Kidney (tissue), 14 donors: ENCODE measurements around the gene WSCD1. TPM values are rescaled to one million over a fixed set of nuclear protein-coding genes. Genes with fewer than 3 reads are reported as not detected.

Experiments used
- DNase-seq, 5 donors: peaks; one replicate each; pipeline ENCODE4 v3.0.0-alpha.2; 2013 to 2020
- FAIRE-seq: peaks from 2 replicates; lab custom pipeline; 2012; peaks lifted over from hg19 to GRCh38; lab: Jason Lieb, UNC
- H3K27ac ChIP-seq, 2 donors: one replicate each; pipeline ENCODE4 v1.7.0; 2013; ENCODE audit warnings: low read depth in 2 of 2, low read length in 2 of 2, inconsistent platforms in 1 of 2
- H3K27me3 ChIP-seq: one replicate; pipeline ENCODE4 v1.7.1; 2013; ENCODE audit warnings: low read length, inconsistent platforms; ENCODE audit not compliant: control insufficient read depth, insufficient read depth
- H3K36me3 ChIP-seq, 3 donors: one replicate each; pipeline versions ENCODE4 v1.7.0 to v1.7.1; 2013; ENCODE audit warnings: low read length in 3 of 3, control low read depth in 1 of 3, inconsistent platforms in 1 of 3; ENCODE audit not compliant: insufficient read depth in 3 of 3, control insufficient read depth in 2 of 3
- H3K4me1 ChIP-seq, 3 donors: one replicate each; pipeline versions ENCODE4 v1.7.0 to v1.7.1; 2013; ENCODE audit warnings: low read length in 3 of 3, inconsistent platforms in 1 of 3, low read depth in 1 of 3; ENCODE audit not compliant: control insufficient read depth in 2 of 3, insufficient read depth in 2 of 3
- H3K4me3 ChIP-seq, 3 donors: one replicate each; pipeline versions ENCODE4 v1.7.0 to v1.8.1; 2013; ENCODE audit warnings: low read length in 3 of 3, control low read depth in 1 of 3, inconsistent platforms in 1 of 3
- H3K9ac ChIP-seq, 3 donors: one replicate each; pipeline versions ENCODE4 v1.7.0 to v1.7.1; 2013; ENCODE audit warnings: low read length in 3 of 3, control low read depth in 1 of 3, inconsistent platforms in 1 of 3
- H3K9me3 ChIP-seq, 3 donors: one replicate each; pipeline versions ENCODE4 v1.7.0 to v1.7.1; 2013; ENCODE audit warnings: low read length in 3 of 3, control low read depth in 1 of 3, inconsistent platforms in 1 of 3; ENCODE audit not compliant: control insufficient read depth in 2 of 3, insufficient read depth in 1 of 3
- intact Hi-C: fragments of 100-400 bp; cut with DNase I; formaldehyde crosslinking; loops from one replicate; pipeline ENCODE4 v1.11.1; 2022
- polyA plus RNA-seq: library from polyadenylated mRNA; stranded (reverse); fragments of 350-450 nt; fragmentation: Illumina TruSeq; extraction: RNeasy Lipid Tissue Mini Kit (QIAGEN cat#74804); gene quantifications from one replicate; pipeline ENCODE4 v1.2.3, GENCODE V29; 2014; ENCODE audit warnings: low read depth, low replicate concordance; ENCODE audit not compliant: insufficient read depth
- total RNA-seq: library from RNA; stranded (reverse); fragmentation: NEBNext Ultra II Directional; extraction: Animal tissue kit (Norgen Biotek cat#: 25700); gene quantifications from one replicate; pipeline ENCODE4 v1.2.1, GENCODE V29; 2021
- TF ChIP-seq, protein P1 (sequence below): IDR thresholded peaks from 3 replicates; pipeline ENCODE4 v1.5.1; 2012; ENCODE audit warnings: mild to moderate bottlenecking, moderate library complexity, borderline replicate concordance; ENCODE audit not compliant: insufficient read depth; ENCODE audit errors: extremely low read depth
- donor health status: control.
- donor health status: control.
- donor health status: control.
- donor health status: control.
- donor health status: control.
- donor health status: DM: yes; HTN: yes; CAD: no.
- donor health status: Normal renal cell carcinoma (clear cell type).

WSCD1 gene
- total and polyA plus RNA-seq, 2 donors from 2014 or later, result 5.4 to 14.5 TPM

DNA sequence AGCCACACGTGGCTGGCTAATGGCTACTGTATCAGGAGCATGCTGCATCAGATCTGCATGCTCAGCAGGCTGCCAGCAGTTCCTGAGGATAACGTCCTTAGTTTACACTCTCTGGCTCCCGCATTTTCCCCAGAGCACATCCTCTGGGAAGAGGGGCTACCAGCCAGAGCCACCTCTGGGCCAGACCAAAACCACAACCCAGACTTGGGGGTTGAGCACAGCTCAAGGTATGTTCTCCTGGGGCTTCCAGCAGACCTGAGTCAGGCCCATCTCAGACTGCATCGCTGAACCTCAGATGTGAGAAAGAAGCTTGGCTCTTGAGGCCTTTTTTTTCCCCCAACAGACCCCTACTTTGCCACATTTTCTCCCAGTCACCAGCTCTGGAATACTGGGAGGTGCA is 23.7 kb upstream of the WSCD1 start:
- H3K36me3 ChIP-seq, result no peaks in the 10 kb centered on the region
- intact Hi-C loops, result no loop called here
- H3K4me1 ChIP-seq, result peaks cover 0 to 4% (median 2%) of the 10 kb centered on the region in 3 donors
- H3K4me3 ChIP-seq, result no peak overlapping the region
- H3K27me3 ChIP-seq, result no peaks in the 10 kb centered on the region
- H3K9me3 ChIP-seq, result no peaks in the 10 kb centered on the region
- H3K9ac ChIP-seq, result no peak overlapping the region
- no peak overlapping the region for H3K27ac ChIP-seq
- no peak for FAIRE-seq
- no peak for DNase-seq
- TF ChIP-seq, protein P1, sequence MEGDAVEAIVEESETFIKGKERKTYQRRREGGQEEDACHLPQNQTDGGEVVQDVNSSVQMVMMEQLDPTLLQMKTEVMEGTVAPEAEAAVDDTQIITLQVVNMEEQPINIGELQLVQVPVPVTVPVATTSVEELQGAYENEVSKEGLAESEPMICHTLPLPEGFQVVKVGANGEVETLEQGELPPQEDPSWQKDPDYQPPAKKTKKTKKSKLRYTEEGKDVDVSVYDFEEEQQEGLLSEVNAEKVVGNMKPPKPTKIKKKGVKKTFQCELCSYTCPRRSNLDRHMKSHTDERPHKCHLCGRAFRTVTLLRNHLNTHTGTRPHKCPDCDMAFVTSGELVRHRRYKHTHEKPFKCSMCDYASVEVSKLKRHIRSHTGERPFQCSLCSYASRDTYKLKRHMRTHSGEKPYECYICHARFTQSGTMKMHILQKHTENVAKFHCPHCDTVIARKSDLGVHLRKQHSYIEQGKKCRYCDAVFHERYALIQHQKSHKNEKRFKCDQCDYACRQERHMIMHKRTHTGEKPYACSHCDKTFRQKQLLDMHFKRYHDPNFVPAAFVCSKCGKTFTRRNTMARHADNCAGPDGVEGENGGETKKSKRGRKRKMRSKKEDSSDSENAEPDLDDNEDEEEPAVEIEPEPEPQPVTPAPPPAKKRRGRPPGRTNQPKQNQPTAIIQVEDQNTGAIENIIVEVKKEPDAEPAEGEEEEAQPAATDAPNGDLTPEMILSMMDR, result no peak

DNA sequence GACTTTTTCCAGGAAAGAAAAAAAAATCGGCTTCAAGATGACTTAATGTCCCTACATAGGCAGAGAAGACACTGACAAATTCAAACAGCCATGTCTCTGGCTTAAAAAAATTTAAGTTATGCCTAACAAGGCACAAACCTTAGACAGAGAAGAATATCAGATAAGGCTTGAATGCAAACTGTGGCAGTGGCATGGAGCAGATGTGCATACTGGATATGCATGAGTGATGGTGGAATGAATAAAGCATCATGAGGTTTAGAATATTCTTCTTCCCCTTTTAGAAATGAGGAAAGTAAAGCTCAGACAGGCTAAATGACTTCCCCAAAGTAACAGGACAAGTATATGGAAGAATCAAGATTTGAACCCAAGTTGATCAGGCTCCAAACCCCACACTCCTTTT is 23.2 kb upstream of the WSCD1 start:
- Histone ChIP-seq H3K36me3 (no peaks in the 10 kb centered on the region), H3K27ac (no peak overlapping the region), H3K9ac (no peak overlapping the region), H3K4me3 (no peak overlapping the region), H3K4me1 (peaks cover 0 to 4% (median 2%) of the 10 kb centered on the region in 3 donors), H3K27me3 (no peaks in the 10 kb centered on the region), H3K9me3 (no peaks in the 10 kb centered on the region)
- FAIRE-seq (no peak), DNase-seq (no peak)
- intact Hi-C loops, result no loop called here
- TF ChIP-seq, protein P1, result no peak

DNA sequence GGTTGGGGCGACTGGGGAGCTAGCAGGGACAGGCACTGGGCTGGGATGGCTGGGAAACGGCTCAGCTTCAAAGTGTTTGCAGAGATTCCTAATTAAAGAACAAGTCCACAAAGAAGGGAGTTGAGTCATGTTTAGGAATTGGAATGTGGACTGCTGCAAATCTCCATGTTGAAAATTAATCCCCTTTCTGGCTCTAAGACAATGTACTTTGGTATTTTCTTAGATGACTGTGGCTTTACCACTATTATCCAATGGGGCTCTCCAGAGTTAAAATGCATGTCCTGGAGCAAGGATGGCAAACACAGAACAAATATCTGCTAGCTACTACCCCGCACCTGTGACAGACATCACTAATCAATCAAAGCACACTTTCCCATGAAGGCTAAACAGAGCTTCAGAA is 22.2 kb upstream of the WSCD1 start:
- peaks cover 0 to 4% (median 2%) of the 10 kb centered on the region in 3 donors for H3K4me1 ChIP-seq
- intact Hi-C loops, result no loop called here
- H3K36me3 ChIP-seq, result no peaks in the 10 kb centered on the region
- H3K9ac ChIP-seq, result no peak overlapping the region
- H3K4me3 ChIP-seq, result no peak overlapping the region
- no peak overlapping the region for H3K27ac ChIP-seq
- no peaks in the 10 kb centered on the region for H3K9me3 ChIP-seq
- DNase-seq (no peak), FAIRE-seq (no peak)
- TF ChIP-seq, protein P1, result no peak
- H3K27me3 ChIP-seq, result no peaks in the 10 kb centered on the region

DNA sequence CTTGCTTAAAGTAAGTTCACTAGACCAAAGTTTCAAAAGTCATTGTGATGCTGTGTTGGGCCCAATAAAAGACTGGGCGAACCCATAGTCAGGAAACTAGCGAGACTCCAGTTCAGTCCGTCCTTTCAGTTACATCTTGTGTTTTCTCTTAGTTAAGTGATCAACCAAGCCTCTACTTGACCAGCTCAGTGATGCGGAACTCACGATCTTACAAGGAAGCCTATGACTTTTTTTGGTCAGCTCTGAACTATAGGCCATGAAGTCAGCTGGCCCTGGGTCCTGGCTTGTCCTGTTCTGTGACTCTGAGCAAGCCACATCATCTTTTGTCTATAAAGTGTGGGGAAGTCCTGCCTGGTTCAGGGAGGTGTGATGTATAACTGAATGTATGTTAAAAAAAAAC is 21.7 kb upstream of the WSCD1 start:
- no peaks in the 10 kb centered on the region for H3K9me3 ChIP-seq
- intact Hi-C loops, result no loop called here
- H3K4me3 ChIP-seq, result no peak overlapping the region
- H3K4me1 ChIP-seq, result peaks cover 0 to 5% (median 2%) of the 10 kb centered on the region in 3 donors
- H3K36me3 ChIP-seq, result no peaks in the 10 kb centered on the region
- TF ChIP-seq, protein P1, result no peak
- H3K27ac ChIP-seq, result no peak overlapping the region
- no peak for DNase-seq
- H3K9ac ChIP-seq, result no peak overlapping the region
- no peak for FAIRE-seq
- no peaks in the 10 kb centered on the region for H3K27me3 ChIP-seq
